Ishikawa (cell line): ENCODE results near the gene PFKFB4.

Source experiments
- CEBPB ChIP-seq: IDR thresholded peaks from 2 replicates; pipeline ENCODE4 v1.6.1; 2012
- CREB1 ChIP-seq: IDR thresholded peaks from 2 replicates; pipeline ENCODE4 v1.6.1; 2012; ENCODE audit warnings: low read depth
- EGR1 ChIP-seq: IDR thresholded peaks from 2 replicates; pipeline ENCODE4 v1.6.1; 2012
- EP300 ChIP-seq: IDR thresholded peaks from 2 replicates; pipeline ENCODE4 v1.6.1; 2012; ENCODE audit warnings: borderline replicate concordance
- FOXM1 ChIP-seq: IDR thresholded peaks from 2 replicates; pipeline ENCODE4 v1.6.1; 2012; ENCODE audit warnings: low read depth, borderline replicate concordance
- NFIC ChIP-seq: IDR thresholded peaks from 2 replicates; pipeline ENCODE4 v1.6.1; 2012
- RAD21 ChIP-seq: IDR thresholded peaks from 2 replicates; pipeline ENCODE4 v1.6.1; 2012; ENCODE audit warnings: low read depth
- TAF1 ChIP-seq: IDR thresholded peaks from 2 replicates; pipeline ENCODE4 v1.6.1; 2012; ENCODE audit warnings: low read depth, mild to moderate bottlenecking
- TCF12 ChIP-seq: IDR thresholded peaks from 2 replicates; pipeline ENCODE4 v1.6.1; 2012; ENCODE audit warnings: low read depth
- TEAD4 ChIP-seq: IDR thresholded peaks from 2 replicates; pipeline ENCODE4 v1.6.1; 2012
- YY1 ChIP-seq: IDR thresholded peaks from 2 replicates; pipeline ENCODE4 v1.6.1; 2012; ENCODE audit warnings: low read depth
- ZBTB7A ChIP-seq: IDR thresholded peaks from 2 replicates; pipeline ENCODE4 v1.6.1; 2012; ENCODE audit warnings: low read depth
- TF ChIP-seq, protein P1 (sequence below): IDR thresholded peaks from 2 replicates; pipeline ENCODE4 v1.6.1; 2012
- TF ChIP-seq, protein P2 (sequence below): IDR thresholded peaks from 2 replicates; pipeline ENCODE4 v1.6.1; 2012
- TF ChIP-seq, protein P3 (sequence below): IDR thresholded peaks from 2 replicates; pipeline ENCODE4 v1.6.1; 2012; ENCODE audit warnings: low read depth, mild to moderate bottlenecking

PFKFB4 gene

DNA sequence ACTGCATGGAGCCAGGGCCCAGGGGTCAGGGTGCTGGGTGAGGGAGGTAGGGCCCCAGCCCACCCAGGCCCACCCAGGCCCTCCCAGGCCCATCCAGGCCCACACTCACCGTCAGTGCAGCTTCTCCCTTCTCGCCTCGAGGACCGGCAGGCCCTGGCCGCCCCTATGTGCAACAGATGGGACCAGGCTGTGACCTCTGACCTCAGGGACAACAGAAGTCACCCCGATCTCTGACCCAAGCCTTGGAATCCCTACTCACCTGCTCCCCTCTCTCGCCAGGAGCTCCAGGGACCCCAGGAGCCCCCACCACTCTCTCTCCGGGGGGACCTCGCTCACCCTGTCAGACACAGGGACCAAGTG lies 9.8 kb upstream of the PFKFB4 start:
- TF ChIP-seq, protein P1, sequence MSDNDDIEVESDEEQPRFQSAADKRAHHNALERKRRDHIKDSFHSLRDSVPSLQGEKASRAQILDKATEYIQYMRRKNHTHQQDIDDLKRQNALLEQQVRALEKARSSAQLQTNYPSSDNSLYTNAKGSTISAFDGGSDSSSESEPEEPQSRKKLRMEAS, result no peak
- TF ChIP-seq EGR1, result no peak
- no peak for TF ChIP-seq CREB1
- no peak for TF ChIP-seq NFIC
- TF ChIP-seq RAD21, result no peak
- no peak for TF ChIP-seq EP300
- no peak for TF ChIP-seq TEAD4
- no peak for TF ChIP-seq TAF1
- TF ChIP-seq, protein P2, sequence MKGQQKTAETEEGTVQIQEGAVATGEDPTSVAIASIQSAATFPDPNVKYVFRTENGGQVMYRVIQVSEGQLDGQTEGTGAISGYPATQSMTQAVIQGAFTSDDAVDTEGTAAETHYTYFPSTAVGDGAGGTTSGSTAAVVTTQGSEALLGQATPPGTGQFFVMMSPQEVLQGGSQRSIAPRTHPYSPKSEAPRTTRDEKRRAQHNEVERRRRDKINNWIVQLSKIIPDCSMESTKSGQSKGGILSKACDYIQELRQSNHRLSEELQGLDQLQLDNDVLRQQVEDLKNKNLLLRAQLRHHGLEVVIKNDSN, result no peak
- no peak for TF ChIP-seq CEBPB
- no peak for TF ChIP-seq YY1
- TF ChIP-seq, protein P3, sequence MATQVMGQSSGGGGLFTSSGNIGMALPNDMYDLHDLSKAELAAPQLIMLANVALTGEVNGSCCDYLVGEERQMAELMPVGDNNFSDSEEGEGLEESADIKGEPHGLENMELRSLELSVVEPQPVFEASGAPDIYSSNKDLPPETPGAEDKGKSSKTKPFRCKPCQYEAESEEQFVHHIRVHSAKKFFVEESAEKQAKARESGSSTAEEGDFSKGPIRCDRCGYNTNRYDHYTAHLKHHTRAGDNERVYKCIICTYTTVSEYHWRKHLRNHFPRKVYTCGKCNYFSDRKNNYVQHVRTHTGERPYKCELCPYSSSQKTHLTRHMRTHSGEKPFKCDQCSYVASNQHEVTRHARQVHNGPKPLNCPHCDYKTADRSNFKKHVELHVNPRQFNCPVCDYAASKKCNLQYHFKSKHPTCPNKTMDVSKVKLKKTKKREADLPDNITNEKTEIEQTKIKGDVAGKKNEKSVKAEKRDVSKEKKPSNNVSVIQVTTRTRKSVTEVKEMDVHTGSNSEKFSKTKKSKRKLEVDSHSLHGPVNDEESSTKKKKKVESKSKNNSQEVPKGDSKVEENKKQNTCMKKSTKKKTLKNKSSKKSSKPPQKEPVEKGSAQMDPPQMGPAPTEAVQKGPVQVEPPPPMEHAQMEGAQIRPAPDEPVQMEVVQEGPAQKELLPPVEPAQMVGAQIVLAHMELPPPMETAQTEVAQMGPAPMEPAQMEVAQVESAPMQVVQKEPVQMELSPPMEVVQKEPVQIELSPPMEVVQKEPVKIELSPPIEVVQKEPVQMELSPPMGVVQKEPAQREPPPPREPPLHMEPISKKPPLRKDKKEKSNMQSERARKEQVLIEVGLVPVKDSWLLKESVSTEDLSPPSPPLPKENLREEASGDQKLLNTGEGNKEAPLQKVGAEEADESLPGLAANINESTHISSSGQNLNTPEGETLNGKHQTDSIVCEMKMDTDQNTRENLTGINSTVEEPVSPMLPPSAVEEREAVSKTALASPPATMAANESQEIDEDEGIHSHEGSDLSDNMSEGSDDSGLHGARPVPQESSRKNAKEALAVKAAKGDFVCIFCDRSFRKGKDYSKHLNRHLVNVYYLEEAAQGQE, result no peak
- no peak for TF ChIP-seq ZBTB7A
- no peak for TF ChIP-seq FOXM1
- no peak for TF ChIP-seq TCF12

DNA sequence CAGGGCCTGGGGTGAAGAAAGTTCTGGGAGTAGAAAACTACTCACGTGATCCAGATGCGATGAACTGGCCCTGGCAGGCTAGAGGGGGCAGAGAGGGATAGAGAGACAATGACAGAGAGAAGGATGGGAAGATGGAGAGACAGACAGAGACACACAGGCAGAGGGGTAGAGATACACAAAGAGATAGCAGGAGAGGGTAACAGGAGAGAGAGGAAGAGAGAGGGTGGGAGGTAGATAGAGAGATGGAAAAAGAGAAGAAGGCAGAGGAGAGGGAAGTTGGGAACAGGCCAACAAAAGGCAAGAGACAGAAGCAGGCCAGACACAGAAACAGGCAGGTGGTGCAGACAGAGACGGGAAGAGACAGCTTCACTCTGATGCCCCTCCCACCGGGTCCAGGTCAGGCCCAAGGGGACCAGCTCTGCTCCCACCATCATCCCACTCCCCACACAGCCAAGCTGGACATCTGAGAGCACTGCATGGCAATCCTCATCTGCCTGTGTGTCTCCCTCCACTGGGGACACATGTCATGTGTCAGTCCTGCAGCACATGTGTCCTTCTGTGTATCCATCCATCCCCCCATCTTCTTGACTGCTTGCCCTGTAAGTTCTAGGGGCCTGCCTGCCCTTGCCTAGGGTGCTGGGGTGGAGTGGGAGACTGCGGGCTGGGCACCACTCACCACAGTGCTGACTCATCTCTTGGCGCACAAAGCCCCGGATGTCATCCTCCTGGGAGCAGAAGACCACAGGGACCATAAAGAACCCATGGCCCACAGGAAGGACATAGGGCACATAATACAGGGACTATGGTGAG lies 9.2 kb upstream of the PFKFB4 start:
- TF ChIP-seq CEBPB (no peak), NFIC (no peak), RAD21 (no peak), TEAD4 (no peak), EP300 (no peak), FOXM1 (no peak), YY1 (no peak), ZBTB7A (no peak), CREB1 (no peak), TAF1 (no peak), TCF12 (no peak), EGR1 (no peak)
- TF ChIP-seq, protein P2, result no peak
- TF ChIP-seq, protein P3, result no peak
- TF ChIP-seq, protein P1, result no peak

DNA sequence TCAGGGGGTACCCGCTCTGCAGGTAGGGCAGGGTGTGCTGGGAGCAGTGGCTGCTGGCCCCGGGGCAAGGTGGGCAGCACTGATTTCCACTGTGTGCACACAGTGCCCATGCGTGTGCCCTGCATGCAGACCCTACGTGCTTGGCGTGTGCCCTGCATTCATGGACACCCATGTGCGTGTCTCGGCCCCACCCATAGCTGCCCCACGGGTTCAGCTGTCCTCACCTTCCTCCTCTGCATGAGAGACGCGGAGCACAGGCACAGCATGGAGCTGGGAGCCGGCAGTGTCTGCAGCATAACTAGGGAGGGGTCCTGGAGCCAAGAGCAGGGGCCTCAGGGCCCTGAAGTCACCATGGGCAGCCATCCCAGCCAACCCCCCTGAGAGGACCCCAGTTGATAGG lies 8.6 kb upstream of the PFKFB4 start:
- TF ChIP-seq, protein P2, result no peak
- TF ChIP-seq CREB1 (no peak), RAD21 (no peak), FOXM1 (no peak), EP300 (no peak), ZBTB7A (no peak)

DNA sequence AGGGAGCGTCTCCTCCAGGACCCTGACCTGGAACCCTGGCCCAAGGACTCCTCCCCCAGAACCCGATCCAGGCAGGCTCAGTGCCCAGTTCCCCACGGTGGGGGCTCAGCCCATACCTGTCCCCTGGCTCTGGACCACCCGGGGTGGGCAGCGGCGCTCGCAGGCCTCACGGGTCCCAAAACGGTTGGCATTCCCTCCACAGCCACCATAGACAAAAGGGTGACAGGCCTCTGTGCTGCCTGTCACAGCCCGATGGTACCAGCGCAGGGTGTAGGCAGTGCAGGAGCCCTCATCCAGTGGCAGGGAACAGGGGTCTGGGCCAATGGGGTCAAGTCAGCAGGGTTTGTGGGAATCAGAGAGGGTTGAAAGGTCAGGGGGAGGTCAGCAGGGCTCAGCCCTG lies 8.1 kb upstream of the PFKFB4 start:
- TF ChIP-seq YY1, result no peak
- TF ChIP-seq, protein P3, result no peak
